Measurements from ENCODE around the gene MICAL3. TPM values are rescaled to one million over a fixed set of nuclear protein-coding genes. Genes with fewer than 3 reads are reported as not detected.
"Not testable (repeated sequence)": the region's sequence is repeated elsewhere in the genome, so short reads cannot be mapped to it uniquely, and the experiment has no call there.

Gene MICAL3
- total RNA-seq, 1 donor from 2014 or later, result 47.5 TPM

DNA sequence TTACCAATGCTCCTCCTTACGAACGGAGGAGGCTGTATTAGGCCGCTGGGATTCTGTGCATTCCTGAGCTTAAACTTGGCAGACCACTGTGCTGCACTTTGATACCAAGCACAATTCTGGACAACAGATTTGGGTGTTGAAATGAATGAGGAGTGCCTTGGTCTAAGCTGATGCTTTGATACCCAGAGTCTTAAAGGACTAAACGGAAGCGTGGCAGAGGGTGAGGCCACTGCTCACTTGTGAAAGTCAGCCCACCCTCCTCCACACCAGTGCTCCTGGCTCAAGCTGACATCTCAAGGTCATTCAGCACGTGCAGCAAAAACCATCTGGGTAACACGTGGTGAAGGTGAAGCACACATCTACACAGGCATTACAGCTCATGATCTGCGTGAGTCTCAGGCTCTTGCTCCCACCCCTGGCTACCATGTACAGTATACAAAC lies 85.9 kb downstream of the MICAL3 start:
- no peak overlapping the region for H3K4me3 ChIP-seq (ENCODE audit: low read depth, low read length)
- DNase-seq (ENCODE audit: low read depth), result no peak
- no peak for TF ChIP-seq CTCF (conservative IDR thresholded peaks at IDR 0.05; ENCODE audit: low read depth, low read length)

DNA sequence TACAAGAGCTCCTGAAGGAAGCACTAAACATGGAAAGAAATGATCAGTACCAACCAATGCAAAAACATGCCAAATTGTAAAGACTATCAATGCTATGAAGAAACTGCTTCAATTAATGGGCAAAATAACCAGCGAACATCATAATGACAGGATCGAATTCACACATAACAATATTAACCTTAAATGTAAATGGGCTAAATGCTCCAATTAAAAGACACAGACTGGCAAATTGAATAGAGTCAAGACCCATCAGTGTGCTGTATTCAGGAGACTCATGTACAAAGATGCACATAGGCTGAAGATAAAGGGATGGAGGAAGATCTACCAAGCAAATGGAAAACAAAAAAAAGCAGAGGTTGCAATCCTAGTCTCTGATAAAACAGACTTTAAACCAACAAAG lies 91.9 kb downstream of the MICAL3 start:
- H3K4me3 ChIP-seq (ENCODE audit: low read depth, low read length); DNase-seq (ENCODE audit: low read depth): not testable (repeated sequence)

DNA sequence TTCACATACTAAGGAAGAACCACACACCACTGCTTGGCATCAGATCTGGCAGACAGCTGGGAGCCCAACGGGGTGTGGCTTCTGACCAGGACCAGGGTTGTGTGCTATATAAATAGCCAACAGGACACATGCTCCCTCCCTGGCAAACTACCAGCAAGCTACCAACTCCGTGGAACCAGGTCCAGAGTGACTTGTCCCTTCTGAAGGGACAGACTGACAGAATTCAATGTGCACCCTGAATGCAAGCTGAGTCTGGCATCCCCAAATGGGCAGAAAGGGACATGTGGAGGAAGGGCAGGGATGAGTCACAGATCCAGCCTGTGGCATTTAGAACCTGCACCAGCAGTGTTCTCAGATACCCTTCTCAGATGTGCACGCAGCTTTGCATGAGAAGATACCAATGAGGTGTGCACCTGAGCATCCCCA lies 92.9 kb downstream of the MICAL3 start:
- TF ChIP-seq CTCF (conservative IDR thresholded peaks at IDR 0.05; ENCODE audit: low read depth, low read length), result no peak
- H3K4me3 ChIP-seq (ENCODE audit: low read depth, low read length), result no peak overlapping the region
- no peak for DNase-seq (ENCODE audit: low read depth)

DNA sequence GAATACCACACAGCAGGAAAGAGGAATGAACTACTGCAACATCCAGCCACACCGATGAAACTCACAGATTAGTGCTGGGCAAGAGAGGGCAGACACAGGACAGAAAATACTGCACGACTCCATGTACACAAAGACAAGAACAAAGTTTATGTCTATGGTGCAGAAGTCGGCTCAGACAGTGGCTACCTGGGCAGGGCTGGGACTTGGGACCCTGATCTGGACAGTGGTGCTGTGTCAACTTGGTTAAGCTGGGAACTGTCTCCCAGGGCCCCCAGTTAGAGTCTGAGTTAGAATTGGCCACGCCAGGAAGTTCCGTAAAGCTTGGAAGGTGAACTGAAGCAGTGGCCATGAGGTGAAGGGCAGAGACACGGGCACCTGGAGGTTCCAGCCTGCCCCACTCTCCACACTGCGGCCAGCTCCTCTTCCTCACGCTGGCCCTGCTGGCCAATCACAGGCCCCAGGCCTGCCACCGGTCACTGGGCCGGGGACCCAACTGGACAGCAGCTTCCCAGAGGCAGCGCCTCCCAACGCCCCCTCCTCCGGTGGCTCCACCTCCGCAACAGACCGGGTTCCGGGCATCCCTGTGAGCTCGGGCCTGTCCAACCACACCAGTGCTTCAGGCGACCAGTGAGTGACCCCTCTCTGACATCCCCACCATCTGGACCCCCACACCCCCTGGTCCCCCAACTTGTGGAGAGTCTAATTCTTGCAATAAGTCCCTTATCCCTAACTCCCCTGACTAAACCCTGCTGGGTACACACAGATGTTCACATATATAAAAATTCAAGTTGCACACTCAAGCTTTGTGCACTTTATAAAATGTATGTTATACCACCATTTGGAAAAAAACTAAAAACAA lies 93.7 kb downstream of the MICAL3 start:
- H3K4me3 ChIP-seq (ENCODE audit: low read depth, low read length), result no peak overlapping the region
- no peak for TF ChIP-seq CTCF (conservative IDR thresholded peaks at IDR 0.05; ENCODE audit: low read depth, low read length)
- no peak for DNase-seq (ENCODE audit: low read depth)

GRCh38 chr22:17929909-17930308 lies 94.5 kb downstream of the MICAL3 start:
- TF ChIP-seq CTCF (conservative IDR thresholded peaks at IDR 0.05; ENCODE audit: low read depth, low read length), result no peak
- H3K4me3 ChIP-seq (ENCODE audit: low read depth, low read length), result no peak overlapping the region
- no peak for DNase-seq (ENCODE audit: low read depth)

- TF ChIP-seq CTCF (conservative IDR thresholded peaks at IDR 0.05; ENCODE audit: low read depth, low read length), result no peak
- H3K4me3 ChIP-seq (ENCODE audit: low read depth, low read length), result no peak overlapping the region
- DNase-seq (ENCODE audit: low read depth), result no peak
Observed at GRCh38 chr22:17928391-17928790, 96.0 kb downstream of the MICAL3 start.

DNA sequence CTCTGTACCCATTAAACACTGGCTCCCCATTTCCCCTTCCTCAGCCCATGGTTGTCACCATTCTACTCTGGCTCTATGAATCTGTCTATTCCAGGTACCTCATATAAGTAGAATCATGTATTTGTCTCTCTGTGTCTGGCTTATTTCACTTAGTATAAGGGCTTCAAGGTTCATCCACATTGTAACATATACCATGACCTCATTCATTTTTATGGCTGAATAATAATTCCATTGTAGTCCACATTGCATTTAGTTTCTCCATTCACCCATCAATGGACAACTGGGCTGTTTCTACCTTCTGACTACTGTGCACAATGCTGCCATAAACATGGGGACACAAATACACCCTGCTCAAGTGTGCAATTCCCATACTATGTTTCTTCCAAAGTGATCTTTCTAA lies 97.3 kb downstream of the MICAL3 start:
- no peak for DNase-seq (ENCODE audit: low read depth)
- no peak for TF ChIP-seq CTCF (conservative IDR thresholded peaks at IDR 0.05; ENCODE audit: low read depth, low read length)
- no peak overlapping the region for H3K4me3 ChIP-seq (ENCODE audit: low read depth, low read length)
